BLaER1 treated with 17β-estradiol and CSF1 and Interleukin-3, amounts not matched to agents 10 nM and 100 nM (cell line): ENCODE results near the gene TCF7.

Experiments
- H3K27ac ChIP-seq, 11 experiments: shearing (Covaris generic); formaldehyde crosslinking; 2 replicates each; pipeline ENCODE4 v1.8.1; 2022
- H3K27me3 ChIP-seq, 11 experiments: shearing (Covaris generic); formaldehyde crosslinking; 2 replicates each; pipeline ENCODE4 v1.8.1; 2022
- H3K36me3 ChIP-seq, 11 experiments: shearing (Covaris generic); formaldehyde crosslinking; 2 replicates each; pipeline ENCODE4 v1.8.1; 2022
- H3K4me1 ChIP-seq, 10 experiments: shearing (Covaris generic); formaldehyde crosslinking; 2 replicates each; pipeline ENCODE4 v1.8.1; 2022
- H3K4me2 ChIP-seq, 11 experiments: shearing (Covaris generic); formaldehyde crosslinking; 2 replicates each; pipeline ENCODE4 v1.8.1; 2022
- H3K4me3 ChIP-seq, 10 experiments: shearing (Covaris generic); formaldehyde crosslinking; 2 replicates each; pipeline ENCODE4 v1.8.1; 2022
- H3K9ac ChIP-seq, 11 experiments: shearing (Covaris generic); formaldehyde crosslinking; 2 replicates each; pipeline ENCODE4 v1.8.1; 2022
- H3K9me3 ChIP-seq, 11 experiments: shearing (Covaris generic); formaldehyde crosslinking; replicated peaks in 1 of 11; 2 replicates each; pipeline ENCODE4 v1.8.1; 2022
- H4K20me1 ChIP-seq, 11 experiments: shearing (Covaris generic); formaldehyde crosslinking; 2 replicates each; pipeline ENCODE4 v1.8.1; 2022
- Cebpa-rat ChIP-seq, 11 experiments: shearing (Covaris generic); IDR thresholded peaks; 2 replicates each; pipeline ENCODE4 v1.8.1; 2022

Gene TCF7

DNA sequence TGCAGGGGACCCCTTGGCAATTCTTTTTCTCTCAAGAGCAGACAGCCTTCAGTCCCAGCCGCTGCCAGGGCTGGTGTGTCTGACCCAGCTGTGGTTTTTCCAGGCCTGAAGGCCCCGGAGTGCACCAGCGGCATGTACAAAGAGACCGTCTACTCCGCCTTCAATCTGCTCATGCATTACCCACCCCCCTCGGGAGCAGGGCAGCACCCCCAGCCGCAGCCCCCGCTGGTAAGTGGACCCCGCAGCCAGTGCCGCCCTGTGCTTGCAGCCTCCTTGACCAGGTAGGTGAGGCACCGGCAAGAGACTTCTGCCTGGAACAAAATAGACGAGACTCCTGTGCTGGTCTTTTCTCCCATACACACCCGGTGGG is 1.3 kb downstream of the TCF7 start:
- no peak for TF ChIP-seq Cebpa-rat (IDR thresholded peaks at IDR 0.05)
- peak overlapping the region in 7 of 10 experiments; percentile 28 to 80 (median 70); a peak in 9 of 20 replicates for H3K4me3 ChIP-seq
- peak overlapping the region; percentile 94 to 100 (median 99); a peak in 19 of 22 replicates for H3K4me2 ChIP-seq
- H3K4me1 ChIP-seq = peaks cover 10 to 34% (median 30%) of the 10 kb centered on the region in 10 experiments
- H3K36me3 ChIP-seq = no peaks in the 10 kb centered on the region
- 0 out of 22 replicates have a peak overlapping the region, but pooled peaks of 1 of the 11 experiments have one; percentile 71 for H3K9ac ChIP-seq
- H3K9me3 ChIP-seq = no peaks in the 10 kb centered on the region
- H4K20me1 ChIP-seq = peaks cover 0 to 76% (median 59%) of the 10 kb centered on the region in 11 experiments; a peak in 19 of 22 replicates
- peaks cover 82 to 100% (median 99%) of the 10 kb centered on the region in 11 experiments for H3K27me3 ChIP-seq
- no peak overlapping the region for H3K27ac ChIP-seq

GRCh38 chr5:134116286-134116685 is 1.8 kb downstream of the TCF7 start:
- H3K9me3 ChIP-seq = no peaks in the 10 kb centered on the region
- H4K20me1 ChIP-seq = peaks cover 0 to 81% (median 61%) of the 10 kb centered on the region in 11 experiments; a peak in 19 of 22 replicates
- no peaks in the 10 kb centered on the region for H3K36me3 ChIP-seq
- H3K9ac ChIP-seq = no peak overlapping the region
- no peak overlapping the region; a peak in 1 of 20 replicates for H3K4me3 ChIP-seq
- peaks cover 10 to 35% (median 29%) of the 10 kb centered on the region in 10 experiments for H3K4me1 ChIP-seq
- H3K4me2 ChIP-seq = peak overlapping the region in 6 of 11 experiments; percentile 99 to 100 (median 99); a peak in 10 of 22 replicates
- no peak overlapping the region for H3K27ac ChIP-seq
- TF ChIP-seq Cebpa-rat (IDR thresholded peaks at IDR 0.05) = no peak
- H3K27me3 ChIP-seq = peaks cover 77 to 98% (median 96%) of the 10 kb centered on the region in 11 experiments

DNA sequence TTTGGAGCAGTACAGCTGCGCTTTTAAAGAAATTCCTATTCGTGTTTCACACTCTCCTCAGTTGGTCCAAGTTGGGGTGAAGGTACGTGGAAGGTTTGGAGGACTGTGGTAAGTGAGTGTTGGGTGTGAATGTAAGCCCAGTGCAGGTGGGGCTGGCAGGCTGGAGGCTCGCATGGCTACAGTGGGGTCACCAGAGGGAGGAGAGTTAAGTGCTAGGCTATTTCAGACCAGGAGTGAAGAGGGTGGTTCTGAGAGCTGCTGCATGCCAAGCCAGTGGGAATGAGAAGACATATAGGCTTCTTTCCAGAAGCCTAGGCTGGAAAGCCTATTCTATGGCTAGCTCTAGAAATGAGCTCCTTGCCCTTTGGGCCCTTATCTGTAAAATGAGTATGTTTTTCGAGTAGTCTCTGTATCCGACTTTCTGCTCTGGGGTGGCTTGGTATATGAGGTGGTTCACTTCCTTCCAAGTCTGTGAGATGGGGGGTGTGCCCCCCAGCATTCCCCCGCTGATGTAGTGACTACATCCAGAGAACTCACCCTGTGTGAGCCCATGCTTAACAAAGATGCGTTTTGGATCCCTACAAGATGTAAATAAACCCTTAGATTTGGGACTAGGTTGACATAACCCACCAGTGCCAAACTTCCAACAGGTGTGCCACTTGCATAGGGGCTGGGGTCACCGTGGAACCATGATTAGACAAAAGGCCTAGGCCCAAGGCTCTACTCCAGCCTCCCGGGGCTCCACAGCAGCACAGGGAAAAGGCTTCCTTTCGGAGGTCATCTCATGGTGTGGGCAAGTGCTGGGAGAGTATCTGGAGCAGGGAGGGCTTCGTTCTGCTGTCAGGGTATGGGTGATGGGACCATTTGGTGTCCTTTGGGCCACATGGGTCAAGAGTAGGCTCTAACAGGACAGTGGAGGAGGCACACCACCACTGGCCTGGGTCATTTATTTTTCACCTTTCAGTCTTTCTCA is 2.6 kb downstream of the TCF7 start:
- H3K27me3 ChIP-seq = peaks cover 69 to 98% (median 89%) of the 10 kb centered on the region in 11 experiments
- peaks cover 0 to 89% (median 61%) of the 10 kb centered on the region in 11 experiments; a peak in 19 of 22 replicates for H4K20me1 ChIP-seq
- TF ChIP-seq Cebpa-rat (IDR thresholded peaks at IDR 0.05) = no peak
- H3K36me3 ChIP-seq = no peaks in the 10 kb centered on the region
- H3K4me2 ChIP-seq = no peak overlapping the region
- no peak overlapping the region for H3K27ac ChIP-seq
- H3K9me3 ChIP-seq = no peaks in the 10 kb centered on the region
- H3K4me3 ChIP-seq = no peak overlapping the region
- peaks cover 10 to 43% (median 34%) of the 10 kb centered on the region in 10 experiments for H3K4me1 ChIP-seq
- H3K9ac ChIP-seq = no peak overlapping the region

- no peaks in the 10 kb centered on the region for H3K9me3 ChIP-seq
- peaks cover 0 to 97% (median 65%) of the 10 kb centered on the region in 11 experiments; a peak in 19 of 22 replicates for H4K20me1 ChIP-seq
- TF ChIP-seq Cebpa-rat (IDR thresholded peaks at IDR 0.05) = no peak
- peaks cover 9 to 54% (median 45%) of the 10 kb centered on the region in 10 experiments for H3K4me1 ChIP-seq
- peaks cover 56 to 97% (median 81%) of the 10 kb centered on the region in 11 experiments for H3K27me3 ChIP-seq
- no peaks in the 10 kb centered on the region for H3K36me3 ChIP-seq
- H3K9ac ChIP-seq = no peak overlapping the region
- H3K4me2 ChIP-seq = no peak overlapping the region
- H3K4me3 ChIP-seq = no peak overlapping the region
- no peak overlapping the region for H3K27ac ChIP-seq
Measured at GRCh38 chr5:134118212-134118835, 3.8 kb downstream of the TCF7 start.

GRCh38 chr5:134119720-134120119 is 5.2 kb downstream of the TCF7 start:
- Histone ChIP-seq H3K27ac (no peak overlapping the region), H3K36me3 (no peaks in the 10 kb centered on the region), H3K4me1 (peaks cover 2 to 57% (median 49%) of the 10 kb centered on the region in 10 experiments), H3K9me3 (no peaks in the 10 kb centered on the region), H3K27me3 (peaks cover 42 to 83% (median 68%) of the 10 kb centered on the region in 11 experiments), H3K4me3 (no peak overlapping the region), H3K9ac (no peak overlapping the region), H4K20me1 (peaks cover 0 to 99% (median 69%) of the 10 kb centered on the region in 11 experiments; a peak in 19 of 22 replicates), H3K4me2 (no peak overlapping the region)
- TF ChIP-seq Cebpa-rat (IDR thresholded peaks at IDR 0.05) = no peak

GRCh38 chr5:134120386-134121138 is 6.1 kb downstream of the TCF7 start:
- peaks cover 0 to 99% (median 69%) of the 10 kb centered on the region in 11 experiments; a peak in 19 of 22 replicates for H4K20me1 ChIP-seq
- peaks cover 11 to 57% (median 50%) of the 10 kb centered on the region in 10 experiments for H3K4me1 ChIP-seq
- no peak for TF ChIP-seq Cebpa-rat (IDR thresholded peaks at IDR 0.05)
- peaks cover 34 to 75% (median 59%) of the 10 kb centered on the region in 11 experiments for H3K27me3 ChIP-seq
- H3K9me3 ChIP-seq = no peaks in the 10 kb centered on the region
- 0 out of 22 replicates have a peak overlapping the region, but pooled peaks of 1 of the 11 experiments have one; percentile 7 for H3K9ac ChIP-seq
- H3K4me3 ChIP-seq = no peak overlapping the region
- no peak overlapping the region for H3K27ac ChIP-seq
- H3K4me2 ChIP-seq = peak overlapping the region in 7 of 11 experiments; percentile 18 to 60 (median 39); a peak in 10 of 22 replicates
- no peaks in the 10 kb centered on the region for H3K36me3 ChIP-seq

DNA sequence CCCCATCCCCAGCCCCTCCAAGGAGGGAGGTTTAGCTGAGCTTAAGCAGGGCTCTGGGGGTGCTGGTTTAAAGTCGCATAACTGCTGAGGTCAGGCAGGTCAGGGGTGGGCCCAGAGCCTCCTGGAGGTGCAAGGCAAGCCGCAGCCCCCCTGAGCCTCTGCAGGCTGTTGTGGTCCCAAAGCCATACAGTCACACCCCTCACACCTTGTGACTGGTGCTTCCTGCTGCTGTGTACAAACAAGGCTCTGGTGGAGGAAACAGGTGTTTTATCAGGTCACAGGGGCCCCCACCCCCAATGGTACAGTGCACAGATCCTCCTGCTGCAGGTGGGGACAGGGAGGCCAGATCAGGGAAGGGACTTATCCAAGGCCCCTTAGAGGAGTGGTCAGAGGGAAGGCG is 8.0 kb downstream of the TCF7 start:
- Histone ChIP-seq H3K4me1 (peaks cover 18 to 68% (median 61%) of the 10 kb centered on the region in 10 experiments), H3K4me2 (peak overlapping the region in 9 of 11 experiments; percentile 65 to 95 (median 89); a peak in 16 of 22 replicates), H3K27me3 (peaks cover 14 to 55% (median 40%) of the 10 kb centered on the region in 11 experiments), H3K9me3 (no peaks in the 10 kb centered on the region), H3K27ac (no peak overlapping the region), H4K20me1 (peaks cover 0 to 99% (median 65%) of the 10 kb centered on the region in 11 experiments; a peak in 20 of 22 replicates), H3K9ac (no peak overlapping the region), H3K4me3 (no peak overlapping the region), H3K36me3 (no peaks in the 10 kb centered on the region)
- no peak for TF ChIP-seq Cebpa-rat (IDR thresholded peaks at IDR 0.05)

- Histone ChIP-seq H3K36me3 (peaks cover 0 to 5% (median 0%) of the 10 kb centered on the region in 11 experiments; a peak in 2 of 22 replicates), H4K20me1 (peaks cover 2 to 99% (median 65%) of the 10 kb centered on the region in 11 experiments; a peak in 20 of 22 replicates), H3K4me3 (no peak overlapping the region), H3K27me3 (peaks cover 6 to 47% (median 31%) of the 10 kb centered on the region in 11 experiments; a peak in 21 of 22 replicates), H3K4me1 (peaks cover 18 to 76% (median 69%) of the 10 kb centered on the region in 10 experiments), H3K27ac (no peak overlapping the region), H3K9me3 (no peaks in the 10 kb centered on the region), H3K4me2 (peak overlapping the region in 9 of 11 experiments; percentile 65 to 95 (median 89); a peak in 18 of 22 replicates), H3K9ac (no peak overlapping the region)
- no peak for TF ChIP-seq Cebpa-rat (IDR thresholded peaks at IDR 0.05)
Measured at GRCh38 chr5:134123360-134123759, 8.9 kb downstream of the TCF7 start.
